RCC 7860 (cell line): ENCODE data around the gene P2RX5.
"Not testable (repeated sequence)": the region's sequence is repeated elsewhere in the genome, so short reads cannot be mapped to it uniquely, and the experiment has no call there.

ENCODE experiments used
- DNase-seq: peaks from one replicate; pipeline ENCODE4 v3.0.0-alpha.2; 2015; ENCODE audit warnings: low spot score
- FAIRE-seq: peaks from 2 replicates; lab custom pipeline; 2012; peaks lifted over from hg19 to GRCh38; lab: Jason Lieb, UNC

Gene P2RX5

GRCh38 chr17:3715296-3715695 is 19.3 kb upstream of the P2RX5 start:
- no peak for FAIRE-seq

GRCh38 chr17:3712811-3713463 is 17.0 kb upstream of the P2RX5 start:
- no peak for DNase-seq
- no peak for FAIRE-seq

More at GRCh38 chr17:3715296-3715695, 19.3 kb upstream of the P2RX5 start:
- DNase-seq = no peak

- no peak for FAIRE-seq
- DNase-seq = peak; percentile 48
These were observed 15.0 kb upstream of the P2RX5 start for GRCh38 chr17:3710951-3711383.

- FAIRE-seq (no peak), DNase-seq (no peak)
These were observed 12.4 kb upstream of the P2RX5 start for GRCh38 chr17:3708366-3708765.

GRCh38 chr17:3705718-3705984 is 9.7 kb upstream of the P2RX5 start:
- DNase-seq, FAIRE-seq: not testable (repeated sequence)

- no peak for FAIRE-seq
- DNase-seq = no peak
These were observed 9.2 kb upstream of the P2RX5 start for GRCh38 chr17:3704931-3705717.

GRCh38 chr17:3702041-3702539 is 6.1 kb upstream of the P2RX5 start:
- not testable (repeated sequence) for FAIRE-seq, DNase-seq

- FAIRE-seq = no peak
- DNase-seq = no peak
These were observed 4.0 kb upstream of the P2RX5 start for GRCh38 chr17:3699951-3700350.

- FAIRE-seq = no peak
These were observed 2.2 kb upstream of the P2RX5 start for GRCh38 chr17:3698139-3698538.

GRCh38 chr17:3697103-3697476 is 1.1 kb upstream of the P2RX5 start:
- DNase-seq (no peak), FAIRE-seq (no peak)

More at GRCh38 chr17:3698139-3698538, 2.2 kb upstream of the P2RX5 start:
- DNase-seq = no peak

- FAIRE-seq (no peak), DNase-seq (no peak)
These were observed 729 bp downstream of the P2RX5 start for GRCh38 chr17:3695129-3695722.

GRCh38 chr17:3693829-3694231 is 2.1 kb downstream of the P2RX5 start:
- no peak for FAIRE-seq
- peak; percentile 47 for DNase-seq

GRCh38 chr17:3693141-3693540 is 2.8 kb downstream of the P2RX5 start:
- FAIRE-seq (no peak), DNase-seq (no peak)

GRCh38 chr17:3692346-3692745 is 3.6 kb downstream of the P2RX5 start:
- no peak for DNase-seq

GRCh38 chr17:3691617-3692067 is 4.3 kb downstream of the P2RX5 start:
- DNase-seq = no peak
- FAIRE-seq = no peak

More at GRCh38 chr17:3692346-3692745, 3.6 kb downstream of the P2RX5 start:
- FAIRE-seq = no peak

- FAIRE-seq (no peak), DNase-seq (no peak)
These were observed 5.8 kb downstream of the P2RX5 start for GRCh38 chr17:3690094-3690715.

GRCh38 chr17:3689262-3690093 is 6.5 kb downstream of the P2RX5 start:
- FAIRE-seq = no peak
- no peak for DNase-seq

GRCh38 chr17:3688852-3689261 is 7.1 kb downstream of the P2RX5 start:
- FAIRE-seq = no peak
- no peak for DNase-seq

GRCh38 chr17:3688027-3688553 is 7.9 kb downstream of the P2RX5 start:
- FAIRE-seq (no peak), DNase-seq (no peak)

GRCh38 chr17:3685174-3685573 is 10.8 kb downstream of the P2RX5 start:
- FAIRE-seq (no peak), DNase-seq (no peak)
